DMS 273 treated with DMSO at 0.1 percent for 48 hours (cell line): ENCODE results near the gene SLC16A4.

Experiments
- DNase-seq: peaks from one replicate; lab custom pipeline; 2025; lab: John Stamatoyannopoulos, UW

Gene SLC16A4

DNA sequence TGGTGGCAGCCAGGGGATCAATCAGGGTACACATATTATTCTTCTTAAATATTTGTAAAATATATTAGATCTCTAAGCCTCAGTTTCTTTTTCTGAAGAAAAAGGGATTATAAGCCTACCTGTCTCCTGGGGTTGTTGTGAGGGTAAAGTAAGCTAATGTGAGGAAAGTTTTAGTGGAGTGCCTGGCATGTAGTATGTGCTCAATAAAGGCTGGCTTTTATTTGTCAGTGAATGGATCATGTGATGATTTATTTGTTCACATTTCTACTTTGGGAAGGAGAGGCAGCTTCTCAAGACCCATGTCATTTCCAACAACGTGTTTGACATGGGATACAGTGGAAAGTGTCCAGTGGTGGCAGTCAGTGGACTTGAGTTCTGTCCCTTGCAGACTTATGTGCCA lies 64.0 kb downstream of the SLC16A4 start:
- DNase-seq, result no peak

DNA sequence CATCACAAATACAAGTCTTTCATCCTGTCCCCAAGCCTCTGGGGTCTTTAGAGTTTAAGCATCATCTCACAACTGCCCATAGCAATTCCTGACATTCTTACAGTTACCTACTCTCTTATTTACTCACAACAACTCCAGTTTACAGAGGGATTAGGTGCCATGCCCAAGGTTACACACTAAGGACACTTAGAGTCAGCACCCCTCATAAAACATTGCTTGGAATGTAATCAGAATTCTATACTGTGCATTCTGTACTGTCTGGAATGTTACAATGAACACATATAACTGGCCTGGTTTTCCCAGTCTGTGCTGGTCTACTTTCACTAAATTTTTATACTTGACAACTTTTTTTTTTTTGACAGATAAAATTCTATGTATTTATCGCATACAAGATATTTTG lies 66.2 kb downstream of the SLC16A4 start:
- DNase-seq, result no peak

DNA sequence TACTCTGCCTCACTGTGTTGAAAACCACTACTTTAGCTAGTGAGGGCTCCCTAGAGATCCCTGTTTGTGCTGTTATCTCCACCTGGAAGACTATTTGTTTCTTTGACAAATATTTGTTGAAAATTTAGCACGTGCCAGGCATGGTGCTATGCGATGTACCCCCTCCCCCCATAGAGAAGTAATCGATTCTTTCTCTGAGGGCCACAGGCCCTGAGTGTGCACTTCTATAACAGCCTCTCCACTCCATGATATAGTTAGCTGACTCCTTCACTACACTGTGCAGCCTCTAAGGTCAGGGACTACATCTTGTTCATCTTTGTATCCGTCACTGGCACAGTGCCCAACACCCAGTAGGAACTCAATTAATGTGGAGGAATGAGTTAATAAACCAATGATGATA lies 69.0 kb downstream of the SLC16A4 start:
- DNase-seq, result no peak

DNA sequence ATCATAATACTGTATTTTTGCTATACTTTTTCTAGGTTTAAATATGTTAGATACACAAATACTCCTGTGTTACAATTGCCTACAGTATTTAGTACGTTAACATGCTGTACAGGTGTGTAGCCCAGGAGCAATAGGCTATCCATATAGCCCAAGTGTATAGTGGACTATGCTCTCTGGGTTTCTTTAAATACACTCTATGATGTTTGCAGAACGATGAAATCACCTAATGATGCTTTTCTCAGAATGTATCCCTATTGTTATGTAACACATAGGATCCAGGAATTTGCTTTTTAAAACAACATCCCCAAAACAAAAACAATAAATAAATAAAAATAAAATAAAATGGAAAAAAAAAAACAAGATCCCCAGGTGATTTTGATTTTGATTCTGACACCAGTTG lies 69.8 kb downstream of the SLC16A4 start:
- no peak for DNase-seq

DNA sequence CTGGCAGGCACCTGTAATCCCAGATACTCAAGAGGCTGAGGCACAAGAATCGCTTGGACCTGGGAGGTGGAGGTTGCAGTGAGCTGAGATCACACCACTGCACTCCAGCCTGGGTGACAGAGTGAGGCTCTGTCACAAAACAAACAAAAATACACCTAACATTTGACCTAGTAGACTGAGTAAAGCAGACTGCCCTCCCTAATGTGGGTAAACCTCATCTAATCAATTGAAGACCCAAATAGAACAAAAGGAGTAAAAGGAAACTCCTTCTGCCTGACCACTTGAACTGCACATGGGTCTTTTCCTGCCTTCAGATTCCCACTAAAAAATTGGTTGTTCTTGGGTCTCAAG lies 70.7 kb downstream of the SLC16A4 start:
- no peak for DNase-seq

DNA sequence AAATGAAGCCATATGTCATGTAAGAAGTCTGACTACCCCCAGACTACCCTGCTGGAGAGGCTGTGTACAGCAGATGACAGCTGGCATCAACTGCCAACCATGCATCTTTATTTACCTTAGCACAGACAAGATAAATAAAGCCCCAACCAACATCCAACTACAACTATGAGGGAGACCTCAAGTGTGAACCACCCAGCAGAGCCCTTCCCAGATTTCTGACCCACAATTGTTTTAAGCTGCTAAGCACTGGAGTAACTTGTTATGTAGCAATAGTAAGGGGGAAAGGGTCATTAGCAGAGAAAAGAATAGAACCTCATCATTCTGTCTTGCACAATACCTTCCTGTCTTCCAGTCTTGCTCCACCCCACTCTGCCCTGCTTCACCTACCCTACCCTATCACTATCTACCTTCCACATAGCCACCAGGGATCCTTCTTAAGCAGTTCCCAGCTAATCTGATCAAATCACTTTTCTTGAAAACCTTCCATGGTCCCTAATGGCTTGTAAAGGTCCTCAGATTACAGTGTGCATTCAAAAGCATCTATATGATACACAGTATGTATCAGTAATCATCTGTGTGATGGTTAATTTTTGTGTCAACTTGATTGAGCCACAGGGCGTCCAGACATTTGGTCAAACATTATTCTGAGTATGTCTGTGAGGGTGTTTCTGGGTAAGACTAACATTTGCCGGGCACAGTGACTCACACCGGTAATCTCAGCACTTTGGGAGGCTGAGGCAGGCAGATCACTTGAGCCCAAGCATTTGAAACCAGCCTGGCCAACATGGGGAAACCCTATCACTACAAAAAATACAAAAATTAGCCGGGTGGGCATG lies 71.3 kb downstream of the SLC16A4 start:
- no peak for DNase-seq

DNA sequence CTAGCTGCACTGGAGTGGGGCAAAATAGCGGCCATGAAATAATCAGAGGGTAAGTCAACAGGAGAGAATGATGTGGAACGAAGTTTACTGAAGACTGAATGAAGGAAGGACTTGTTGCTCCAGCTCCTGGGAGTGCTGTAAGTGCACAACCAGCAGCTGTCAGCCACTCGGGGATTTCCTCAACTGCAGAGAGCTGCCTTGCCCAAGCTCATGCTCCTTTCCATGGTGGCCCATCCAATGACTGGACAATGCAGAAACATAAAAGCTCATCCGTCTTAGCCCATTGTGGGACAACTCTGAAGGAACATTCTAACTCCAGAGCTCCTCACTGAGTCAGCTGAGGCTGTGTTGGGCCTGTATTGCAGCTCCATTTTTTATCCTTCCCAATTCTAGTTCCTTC lies 72.8 kb downstream of the SLC16A4 start:
- no peak for DNase-seq

DNA sequence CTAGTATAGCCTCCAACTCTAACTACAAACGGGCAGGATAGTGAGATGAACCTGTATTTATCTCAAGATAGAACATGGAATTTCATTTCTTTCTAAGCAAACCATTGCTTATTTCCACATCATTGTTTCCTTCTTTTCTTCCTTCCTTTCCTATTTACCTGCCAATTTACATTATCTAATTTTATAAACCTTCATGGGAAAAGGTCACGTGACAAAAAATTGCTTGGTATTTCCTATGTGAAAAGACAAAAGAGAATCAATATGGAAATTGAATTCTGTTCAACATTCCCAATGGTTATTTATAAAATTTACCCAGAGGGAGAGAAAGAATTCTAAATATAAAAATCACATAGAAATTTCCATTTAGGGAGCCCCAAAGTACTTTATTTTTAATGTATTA lies 74.1 kb downstream of the SLC16A4 start:
- no peak for DNase-seq
